CD4-positive, alpha-beta T cell treated with Interleukin-17A for 4 hours (primary cell): ENCODE data around the gene SMIM44.

Experiments
- DNase-seq: peaks from one replicate; pipeline ENCODE4 v3.0.0-alpha.2; 2020; ENCODE audit warnings: mixed read lengths

SMIM44 gene

GRCh38 chr19:3433805-3434540 lies 49.3 kb downstream of the SMIM44 start:
- no peak for DNase-seq

- DNase-seq = no peak
Measured at GRCh38 chr19:3433313-3433712, 49.9 kb downstream of the SMIM44 start.
